Astrocyte (in vitro differentiated cells and primary cell): ENCODE data around the gene ATG101. TPM values are rescaled to one million over a fixed set of nuclear protein-coding genes. Genes with fewer than 3 reads are reported as not detected.
A peak's percentile ranks its signal among the peaks of the same experiment; 100 is the strongest.

Experiments
- DNase-seq: peaks from one replicate; pipeline ENCODE4 v3.0.0-alpha.2; 2010; ENCODE audit warnings: low read depth
- FAIRE-seq: peaks from 2 replicates; lab custom pipeline; 2011; peaks lifted over from hg19 to GRCh38; lab: Jason Lieb, UNC
- H2AFZ ChIP-seq: 2 replicates; pipeline ENCODE4 v1.6.0; 2012; ENCODE audit warnings: low read depth, low read length, inconsistent platforms
- H3K27ac ChIP-seq: 2 replicates; pipeline ENCODE4 v1.5.1; 2011; ENCODE audit warnings: low read depth, low read length, inconsistent platforms
- H3K27me3 ChIP-seq: 2 replicates; pipeline ENCODE4 v1.6.0; 2011; ENCODE audit warnings: low read length, inconsistent platforms; ENCODE audit not compliant: insufficient read depth
- H3K36me3 ChIP-seq: 2 replicates; pipeline ENCODE4 v1.5.1; 2011; ENCODE audit warnings: low read length, inconsistent platforms; ENCODE audit not compliant: insufficient read depth
- H3K4me1 ChIP-seq: 2 replicates; pipeline ENCODE4 v1.5.1; 2011; ENCODE audit warnings: low read length, inconsistent platforms; ENCODE audit not compliant: insufficient read depth
- H3K4me2 ChIP-seq: 2 replicates; pipeline ENCODE4 v1.6.0; 2012; ENCODE audit warnings: low read length, inconsistent platforms
- H3K4me3 ChIP-seq: 2 replicates; pipeline ENCODE4 v1.5.1; 2011; ENCODE audit warnings: low read depth, mild to moderate bottlenecking, low read length, inconsistent platforms; ENCODE audit not compliant: insufficient read depth
- H3K79me2 ChIP-seq: 2 replicates; pipeline ENCODE4 v1.6.0; 2012; ENCODE audit warnings: mild to moderate bottlenecking, low read length, inconsistent platforms; ENCODE audit not compliant: insufficient read depth
- H3K9ac ChIP-seq: 2 replicates; pipeline ENCODE4 v1.6.0; 2012; ENCODE audit warnings: mild to moderate bottlenecking, low read length, inconsistent platforms
- H3K9me3 ChIP-seq: 2 replicates; pipeline ENCODE4 v1.5.1; 2012; ENCODE audit warnings: low read depth, mild to moderate bottlenecking, low read length, inconsistent platforms; ENCODE audit not compliant: insufficient read depth
- H4K20me1 ChIP-seq: 2 replicates; pipeline ENCODE4 v1.6.0; 2012; ENCODE audit warnings: low read length, inconsistent platforms; ENCODE audit not compliant: insufficient read depth
- H3K27ac Mint-ChIP-seq: one replicate; pipeline ENCODE4 v1.8.0; 2021; ENCODE audit warnings: mild to moderate bottlenecking, mixed read lengths; ENCODE audit not compliant: unreplicated experiment
- H3K27me3 Mint-ChIP-seq: one replicate; pipeline ENCODE4 v1.8.0; 2021; ENCODE audit warnings: low read depth, mixed read lengths; ENCODE audit not compliant: unreplicated experiment
- H3K36me3 Mint-ChIP-seq: one replicate; pipeline ENCODE4 v1.8.0; 2021; ENCODE audit warnings: low read depth, mixed read lengths; ENCODE audit not compliant: unreplicated experiment
- H3K4me1 Mint-ChIP-seq: one replicate; pipeline ENCODE4 v1.8.0; 2021; ENCODE audit warnings: low read depth, mixed read lengths; ENCODE audit not compliant: unreplicated experiment
- H3K4me3 Mint-ChIP-seq: one replicate; pipeline ENCODE4 v1.8.0; 2021; ENCODE audit warnings: mild to moderate bottlenecking, moderate library complexity, mixed read lengths; ENCODE audit not compliant: unreplicated experiment
- H3K9me3 Mint-ChIP-seq: one replicate; pipeline ENCODE4 v1.8.0; 2021; ENCODE audit warnings: mild to moderate bottlenecking, mixed read lengths; ENCODE audit not compliant: unreplicated experiment
- EZH2 ChIP-seq: IDR thresholded peaks from 2 replicates; pipeline ENCODE4 v1.6.1; 2012; ENCODE audit warnings: mild to moderate bottlenecking, low read length, inconsistent platforms; ENCODE audit not compliant: insufficient read depth
- total RNA-seq: library from RNA; stranded (reverse); gene quantifications from 2 replicates; pipeline ENCODE4 v1.2.1, GENCODE V29; 2021
- TF ChIP-seq, protein P1 (sequence below): IDR thresholded peaks from 2 replicates; pipeline ENCODE4 v1.5.1; 2011; ENCODE audit warnings: low read depth, mild to moderate bottlenecking, inconsistent platforms, low read length, moderate library complexity; ENCODE audit not compliant: insufficient read depth

The ATG101 gene
- total RNA-seq, 1 donor from 2014 or later, result 54.2 TPM

DNA sequence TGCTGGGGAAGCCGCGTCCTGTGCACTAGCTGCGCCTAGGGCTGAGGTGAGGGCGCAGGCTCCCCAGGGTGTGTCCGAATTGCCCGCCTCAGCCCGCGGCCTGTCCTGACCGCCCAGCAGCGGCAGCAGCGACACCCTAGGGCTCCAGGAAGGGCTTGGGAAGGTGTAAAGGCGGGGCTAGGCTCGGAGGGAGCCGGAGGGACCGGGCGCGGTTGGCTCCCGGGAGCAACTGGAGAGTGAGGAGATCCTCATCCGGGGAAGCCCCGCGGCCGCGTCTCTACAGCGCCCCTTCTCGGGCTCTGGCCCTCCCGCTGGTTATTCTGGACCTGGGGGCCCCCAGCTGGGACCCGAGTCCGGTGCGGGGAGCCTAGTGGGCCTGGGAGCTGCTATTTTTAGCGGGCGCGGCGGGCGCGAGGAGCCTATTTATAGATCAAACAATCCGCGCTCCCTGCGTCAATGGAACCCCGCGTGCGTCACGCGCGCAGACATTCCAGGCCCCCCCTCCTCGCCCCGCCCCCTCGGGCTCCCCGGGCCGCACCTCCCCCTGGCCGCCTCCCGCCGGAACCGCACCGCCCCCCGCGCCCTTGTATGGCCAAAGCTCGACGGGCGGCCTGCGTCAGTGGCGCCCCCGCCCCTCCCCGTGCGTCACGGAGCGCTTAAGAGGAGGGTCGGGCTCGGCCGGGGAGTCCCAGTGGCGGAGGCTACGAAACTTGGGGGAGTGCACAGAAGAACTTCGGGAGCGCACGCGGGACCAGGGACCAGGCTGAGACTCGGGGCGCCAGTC, 18.8 kb upstream of the ATG101 start, which contains the start of gene NR4A1:
Gene NR4A1, plus strand, starts transcription at position 685 of the 784 bp plus-strand sequence. CDS start 2,887 bp downstream, outside the sequence.
- peak within 1 kb of the TSS; percentile 83 for H3K27ac ChIP-seq
- H4K20me1 ChIP-seq, result peaks cover 26% of the 10 kb centered on the region
- H3K27ac Mint-ChIP-seq, result peak within 1 kb of the TSS; percentile 89
- peaks cover 4% of the 10 kb centered on the region for H3K4me1 Mint-ChIP-seq
- H3K36me3 ChIP-seq, result no peaks in the 10 kb centered on the region
- H3K9me3 Mint-ChIP-seq, result no peaks in the 10 kb centered on the region
- H3K4me3 Mint-ChIP-seq, result peak within 1 kb of the TSS; percentile 82
- H3K4me3 ChIP-seq, result peak within 1 kb of the TSS; percentile 75
- no peaks in the 10 kb centered on the region for H3K36me3 Mint-ChIP-seq
- H3K27me3 Mint-ChIP-seq, result peaks cover 26% of the 10 kb centered on the region
- H3K9me3 ChIP-seq, result no peaks in the 10 kb centered on the region
- no peaks in the 10 kb centered on the region for H3K79me2 ChIP-seq
- no peak for TF ChIP-seq EZH2
- TF ChIP-seq, protein P1, sequence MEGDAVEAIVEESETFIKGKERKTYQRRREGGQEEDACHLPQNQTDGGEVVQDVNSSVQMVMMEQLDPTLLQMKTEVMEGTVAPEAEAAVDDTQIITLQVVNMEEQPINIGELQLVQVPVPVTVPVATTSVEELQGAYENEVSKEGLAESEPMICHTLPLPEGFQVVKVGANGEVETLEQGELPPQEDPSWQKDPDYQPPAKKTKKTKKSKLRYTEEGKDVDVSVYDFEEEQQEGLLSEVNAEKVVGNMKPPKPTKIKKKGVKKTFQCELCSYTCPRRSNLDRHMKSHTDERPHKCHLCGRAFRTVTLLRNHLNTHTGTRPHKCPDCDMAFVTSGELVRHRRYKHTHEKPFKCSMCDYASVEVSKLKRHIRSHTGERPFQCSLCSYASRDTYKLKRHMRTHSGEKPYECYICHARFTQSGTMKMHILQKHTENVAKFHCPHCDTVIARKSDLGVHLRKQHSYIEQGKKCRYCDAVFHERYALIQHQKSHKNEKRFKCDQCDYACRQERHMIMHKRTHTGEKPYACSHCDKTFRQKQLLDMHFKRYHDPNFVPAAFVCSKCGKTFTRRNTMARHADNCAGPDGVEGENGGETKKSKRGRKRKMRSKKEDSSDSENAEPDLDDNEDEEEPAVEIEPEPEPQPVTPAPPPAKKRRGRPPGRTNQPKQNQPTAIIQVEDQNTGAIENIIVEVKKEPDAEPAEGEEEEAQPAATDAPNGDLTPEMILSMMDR, result no peak
- H3K4me2 ChIP-seq, result peak within 1 kb of the TSS; percentile 96
- H3K27me3 ChIP-seq, result no peaks in the 10 kb centered on the region
- H3K4me1 ChIP-seq, result peaks cover 14% of the 10 kb centered on the region
- peak within 1 kb of the TSS; percentile 76 for H2AFZ ChIP-seq
- peak within 1 kb of the TSS; percentile 97 for H3K9ac ChIP-seq
- FAIRE-seq, result no peak
- DNase-seq, result peak; percentile 87

GRCh38 chr12:52052468-52053186, 17.2 kb upstream of the ATG101 start:
- no peak for FAIRE-seq
- no peaks in the 10 kb centered on the region for H3K9me3 Mint-ChIP-seq
- H3K36me3 ChIP-seq, result no peaks in the 10 kb centered on the region
- H3K36me3 Mint-ChIP-seq, result no peaks in the 10 kb centered on the region
- no peak overlapping the region for H3K27ac ChIP-seq
- H4K20me1 ChIP-seq, result peaks cover 32% of the 10 kb centered on the region
- peaks cover 26% of the 10 kb centered on the region for H3K27me3 Mint-ChIP-seq
- peaks cover 4% of the 10 kb centered on the region for H3K4me1 Mint-ChIP-seq
- peaks cover 14% of the 10 kb centered on the region for H3K4me1 ChIP-seq
- H3K9ac ChIP-seq, result peak overlapping the region; percentile 92
- no peaks in the 10 kb centered on the region for H3K9me3 ChIP-seq
- no peaks in the 10 kb centered on the region for H3K27me3 ChIP-seq
- H3K4me3 ChIP-seq, result no peak overlapping the region
- TF ChIP-seq, protein P1, result no peak
- TF ChIP-seq EZH2, result no peak
- H2AFZ ChIP-seq, result no peak overlapping the region
- no peak overlapping the region for H3K4me3 Mint-ChIP-seq
- H3K79me2 ChIP-seq, result no peaks in the 10 kb centered on the region
- DNase-seq, result no peak
- no peak overlapping the region for H3K27ac Mint-ChIP-seq
- H3K4me2 ChIP-seq, result peak overlapping the region; percentile 96
